Thyroid gland (tissue), 4 donors: ENCODE results near the gene DPP4. TPM values are rescaled to one million over a fixed set of nuclear protein-coding genes. Genes with fewer than 3 reads are reported as not detected.

Experiments
- DNase-seq, 2 donors: peaks; one replicate each; pipeline ENCODE4 v3.0.0-alpha.2; 2019
- H3K27ac ChIP-seq, 3 donors: fragments of 200-600 bp; sonication (generic); 1 replicate in 2 of 3; 2 replicates in 1 of 3; pipeline ENCODE4 v1.5.1; 2016 to 2019; ENCODE audit warnings: mild to moderate bottlenecking in 1 of 3, moderate library complexity in 1 of 3
- H3K27me3 ChIP-seq: fragments of 200-600 bp; sonication (generic); one replicate; pipeline ENCODE4 v1.5.1; 2019
- H3K36me3 ChIP-seq, 2 donors: fragments of 200-600 bp; sonication (generic); one replicate each; pipeline ENCODE4 v1.5.1; 2016 to 2019
- H3K4me1 ChIP-seq, 2 donors: fragments of 200-600 bp; sonication (generic); one replicate each; pipeline ENCODE4 v1.5.1; 2017 to 2019
- H3K4me3 ChIP-seq, 3 donors: fragments of 200-600 bp; sonication (generic); replicated peaks in 1 of 3; 1 replicate in 2 of 3; 2 replicates in 1 of 3; pipeline ENCODE4 v1.5.1; 2016; ENCODE audit warnings: mild to moderate bottlenecking in 1 of 3
- H3K9me3 ChIP-seq: fragments of 200-600 bp; sonication (generic); one replicate; pipeline ENCODE4 v1.5.1; 2017
- CTCF ChIP-seq, 6 experiments: fragments of 200-600 bp in 3 of 6; fragments of 450-650 bp in 3 of 6; sonication (generic) in 3 of 6; IDR thresholded peaks; one replicate each; pipeline ENCODE4 v1.5.1; 2016 to 2019; ENCODE audit warnings: antibody characterized with exemption in 6 of 6, mild to moderate bottlenecking in 2 of 6, inconsistent platforms in 1 of 6, moderate library complexity in 1 of 6
- POLR2A ChIP-seq, 2 donors: fragments of 450-650 bp; IDR thresholded peaks; one replicate each; pipeline ENCODE4 v1.6.1; 2017; ENCODE audit warnings: antibody characterized with exemption in 2 of 2, mild to moderate bottlenecking in 2 of 2, moderate library complexity in 1 of 2
- WGBS, 2 donors: methylation state at CpG; one replicate each; pipeline ENCODE4 v1.1.5; 2017; 5-methylcytosine and 5-hydroxymethylcytosine counted together
- intact Hi-C: fragments of 100-400 bp; cut with DNase I; formaldehyde crosslinking; loops from one replicate; pipeline ENCODE4 v1.15.1; 2023
- total RNA-seq, 4 donors: library from RNA; depleted of rRNA; stranded (reverse); fragments of >200 nt; gene quantifications; one replicate each; pipeline ENCODE4 v1.2.3, GENCODE V29; 2016

Gene DPP4
- total RNA-seq, 4 donors from 2014 or later, result 3.0 to 12.7 (median 4.4) TPM

- Histone ChIP-seq H3K4me3 (no peak overlapping the region), H3K9me3 (no peaks in the 10 kb centered on the region), H3K27me3 (no peaks in the 10 kb centered on the region), H3K36me3 (no peaks in the 10 kb centered on the region), H3K27ac (no peak overlapping the region), H3K4me1 (no peaks in the 10 kb centered on the region)
- TF ChIP-seq POLR2A (IDR thresholded peaks at IDR 0.05) (no peak), CTCF (IDR thresholded peaks at IDR 0.05) (no peak)
- intact Hi-C loops, result no loop called here
- 66 to 85% methylated on average over 1 of the region's 1 CpG for WGBS, 2 donors
- DNase-seq, result no peak
Measured at GRCh38 chr2:162041485-162041884, 32.5 kb downstream of the DPP4 start.

- H3K4me3 ChIP-seq, result no peak overlapping the region
- no peak overlapping the region for H3K27ac ChIP-seq
- no peaks in the 10 kb centered on the region for H3K9me3 ChIP-seq
- H3K4me1 ChIP-seq, result no peaks in the 10 kb centered on the region
- TF ChIP-seq CTCF (IDR thresholded peaks at IDR 0.05) (no peak), POLR2A (IDR thresholded peaks at IDR 0.05) (no peak)
- intact Hi-C loops, result no loop called here
- no peaks in the 10 kb centered on the region for H3K36me3 ChIP-seq
- DNase-seq, result no peak
- no peaks in the 10 kb centered on the region for H3K27me3 ChIP-seq
Measured at GRCh38 chr2:162038725-162039124, 35.3 kb downstream of the DPP4 start.

GRCh38 chr2:162037886-162038285 lies 36.1 kb downstream of the DPP4 start:
- DNase-seq, result no peak
- TF ChIP-seq POLR2A (IDR thresholded peaks at IDR 0.05) (no peak), CTCF (IDR thresholded peaks at IDR 0.05) (no peak)
- intact Hi-C loops, result no loop called here
- Histone ChIP-seq H3K9me3 (no peaks in the 10 kb centered on the region), H3K4me3 (no peak overlapping the region), H3K4me1 (no peaks in the 10 kb centered on the region), H3K36me3 (no peaks in the 10 kb centered on the region), H3K27me3 (no peaks in the 10 kb centered on the region), H3K27ac (no peak overlapping the region)
- WGBS, 2 donors, result 87 to 93% methylated on average over 1 of the region's 1 CpG

GRCh38 chr2:162037028-162037795 lies 36.8 kb downstream of the DPP4 start:
- H3K9me3 ChIP-seq, result no peaks in the 10 kb centered on the region
- WGBS, 2 donors, result 51 to 62% methylated on average over 3 of the region's 3 CpGs

More at GRCh38 chr2:162037028-162037795, 36.8 kb downstream of the DPP4 start:
- intact Hi-C loops, result no loop called here
- H3K27me3 ChIP-seq, result no peaks in the 10 kb centered on the region
- no peak for DNase-seq
- no peak overlapping the region for H3K4me3 ChIP-seq
- no peak for TF ChIP-seq CTCF (IDR thresholded peaks at IDR 0.05)
- TF ChIP-seq POLR2A (IDR thresholded peaks at IDR 0.05), result no peak
- H3K27ac ChIP-seq, result no peak overlapping the region
- H3K4me1 ChIP-seq, result no peaks in the 10 kb centered on the region
- H3K36me3 ChIP-seq, result no peaks in the 10 kb centered on the region
